ENCODE results near the gene ACTL10.
A peak's percentile ranks its signal among the peaks of the same experiment; 100 is the strongest.

Gene ACTL10

DNA sequence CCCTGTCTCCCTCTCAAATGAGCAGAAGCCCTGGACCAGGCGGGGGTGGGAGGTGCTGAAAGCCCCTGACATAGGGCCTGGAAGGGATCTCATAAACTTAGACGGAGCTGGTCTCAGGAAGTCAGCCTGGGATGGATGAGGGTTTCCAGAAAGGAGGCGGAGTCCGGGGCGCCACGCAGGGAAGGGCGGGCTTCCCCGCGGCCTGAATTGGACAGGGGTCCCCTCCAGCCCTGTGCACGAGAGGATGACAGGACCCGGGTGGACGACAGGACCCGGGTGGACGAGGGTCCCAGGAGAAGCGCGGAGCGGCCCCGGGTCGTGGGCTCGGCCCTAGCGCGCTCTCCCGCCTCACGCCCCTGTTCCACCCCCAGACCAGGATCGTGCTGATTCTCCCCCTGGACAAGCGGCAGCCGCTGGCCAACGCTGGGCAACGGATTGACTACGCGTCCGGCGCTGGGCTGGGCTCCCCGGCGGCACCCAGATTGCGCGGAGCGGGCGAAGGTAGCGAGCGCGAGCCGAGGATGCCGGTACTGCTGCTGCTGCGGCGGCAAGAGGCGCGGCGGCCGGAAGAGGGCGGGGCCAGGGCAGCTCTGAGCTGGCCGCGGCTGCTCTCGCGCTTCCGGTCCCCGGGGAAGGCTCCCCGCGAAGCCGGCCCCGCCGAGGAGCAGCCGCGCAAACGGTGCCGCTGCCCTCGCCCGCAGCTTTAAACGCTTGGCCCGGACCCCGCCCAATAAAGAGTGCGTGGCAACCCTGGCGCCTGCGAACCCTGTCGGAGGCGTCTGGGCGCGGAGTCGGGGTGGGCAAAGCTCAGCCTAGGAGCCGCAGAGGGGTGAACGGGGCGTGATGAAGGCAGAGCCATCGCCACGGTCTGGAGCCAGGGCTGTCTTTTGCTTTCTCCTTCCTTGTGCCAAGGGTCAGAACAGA lies 3.3 kb upstream of the ACTL10 start (continued):
- TF ChIP-seq, protein P1, sequence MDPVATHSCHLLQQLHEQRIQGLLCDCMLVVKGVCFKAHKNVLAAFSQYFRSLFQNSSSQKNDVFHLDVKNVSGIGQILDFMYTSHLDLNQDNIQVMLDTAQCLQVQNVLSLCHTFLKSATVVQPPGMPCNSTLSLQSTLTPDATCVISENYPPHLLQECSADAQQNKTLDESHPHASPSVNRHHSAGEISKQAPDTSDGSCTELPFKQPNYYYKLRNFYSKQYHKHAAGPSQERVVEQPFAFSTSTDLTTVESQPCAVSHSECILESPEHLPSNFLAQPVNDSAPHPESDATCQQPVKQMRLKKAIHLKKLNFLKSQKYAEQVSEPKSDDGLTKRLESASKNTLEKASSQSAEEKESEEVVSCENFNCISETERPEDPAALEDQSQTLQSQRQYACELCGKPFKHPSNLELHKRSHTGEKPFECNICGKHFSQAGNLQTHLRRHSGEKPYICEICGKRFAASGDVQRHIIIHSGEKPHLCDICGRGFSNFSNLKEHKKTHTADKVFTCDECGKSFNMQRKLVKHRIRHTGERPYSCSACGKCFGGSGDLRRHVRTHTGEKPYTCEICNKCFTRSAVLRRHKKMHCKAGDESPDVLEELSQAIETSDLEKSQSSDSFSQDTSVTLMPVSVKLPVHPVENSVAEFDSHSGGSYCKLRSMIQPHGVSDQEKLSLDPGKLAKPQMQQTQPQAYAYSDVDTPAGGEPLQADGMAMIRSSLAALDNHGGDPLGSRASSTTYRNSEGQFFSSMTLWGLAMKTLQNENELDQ (tag by site-specific recombination; IDR thresholded peaks at IDR 0.05; ENCODE audit: low read depth): no peak
- no peak for TF ChIP-seq ZNF521 (tag by site-specific recombination; IDR thresholded peaks at IDR 0.05)
- TF ChIP-seq ZNF600 (tag by site-specific recombination; IDR thresholded peaks at IDR 0.05): peak; percentile 68
- no peak for TF ChIP-seq ZNF658 (tag by site-specific recombination; IDR thresholded peaks at IDR 0.05)
- TF ChIP-seq ZNF121 (tag by site-specific recombination; IDR thresholded peaks at IDR 0.05): no peak
- TF ChIP-seq, protein P2, sequence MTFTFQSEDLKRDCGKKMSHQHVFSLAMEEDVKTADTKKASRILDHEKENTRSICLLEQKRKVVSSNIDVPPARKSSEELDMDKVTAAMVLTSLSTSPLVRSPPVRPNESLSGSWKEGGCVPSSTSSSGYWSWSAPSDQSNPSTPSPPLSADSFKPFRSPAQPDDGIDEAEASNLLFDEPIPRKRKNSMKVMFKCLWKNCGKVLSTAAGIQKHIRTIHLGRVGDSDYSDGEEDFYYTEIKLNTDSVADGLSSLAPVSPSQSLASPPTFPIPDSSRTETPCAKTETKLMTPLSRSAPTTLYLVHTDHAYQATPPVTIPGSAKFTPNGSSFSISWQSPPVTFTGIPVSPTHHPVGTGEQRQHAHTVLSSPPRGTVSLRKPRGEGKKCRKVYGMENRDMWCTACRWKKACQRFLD (tag by site-specific recombination; IDR thresholded peaks at IDR 0.05): no peak
- TF ChIP-seq, protein P3, sequence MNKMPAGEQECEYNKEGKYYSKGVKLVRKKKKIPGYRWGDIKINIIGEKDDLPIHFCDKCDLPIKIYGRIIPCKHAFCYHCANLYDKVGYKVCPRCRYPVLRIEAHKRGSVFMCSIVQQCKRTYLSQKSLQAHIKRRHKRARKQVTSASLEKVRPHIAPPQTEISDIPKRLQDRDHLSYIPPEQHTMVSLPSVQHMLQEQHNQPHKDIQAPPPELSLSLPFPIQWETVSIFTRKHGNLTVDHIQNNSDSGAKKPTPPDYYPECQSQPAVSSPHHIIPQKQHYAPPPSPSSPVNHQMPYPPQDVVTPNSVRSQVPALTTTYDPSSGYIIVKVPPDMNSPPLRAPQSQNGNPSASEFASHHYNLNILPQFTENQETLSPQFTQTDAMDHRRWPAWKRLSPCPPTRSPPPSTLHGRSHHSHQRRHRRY (tag by site-specific recombination; IDR thresholded peaks at IDR 0.05): no peak
- TF ChIP-seq, protein P4, sequence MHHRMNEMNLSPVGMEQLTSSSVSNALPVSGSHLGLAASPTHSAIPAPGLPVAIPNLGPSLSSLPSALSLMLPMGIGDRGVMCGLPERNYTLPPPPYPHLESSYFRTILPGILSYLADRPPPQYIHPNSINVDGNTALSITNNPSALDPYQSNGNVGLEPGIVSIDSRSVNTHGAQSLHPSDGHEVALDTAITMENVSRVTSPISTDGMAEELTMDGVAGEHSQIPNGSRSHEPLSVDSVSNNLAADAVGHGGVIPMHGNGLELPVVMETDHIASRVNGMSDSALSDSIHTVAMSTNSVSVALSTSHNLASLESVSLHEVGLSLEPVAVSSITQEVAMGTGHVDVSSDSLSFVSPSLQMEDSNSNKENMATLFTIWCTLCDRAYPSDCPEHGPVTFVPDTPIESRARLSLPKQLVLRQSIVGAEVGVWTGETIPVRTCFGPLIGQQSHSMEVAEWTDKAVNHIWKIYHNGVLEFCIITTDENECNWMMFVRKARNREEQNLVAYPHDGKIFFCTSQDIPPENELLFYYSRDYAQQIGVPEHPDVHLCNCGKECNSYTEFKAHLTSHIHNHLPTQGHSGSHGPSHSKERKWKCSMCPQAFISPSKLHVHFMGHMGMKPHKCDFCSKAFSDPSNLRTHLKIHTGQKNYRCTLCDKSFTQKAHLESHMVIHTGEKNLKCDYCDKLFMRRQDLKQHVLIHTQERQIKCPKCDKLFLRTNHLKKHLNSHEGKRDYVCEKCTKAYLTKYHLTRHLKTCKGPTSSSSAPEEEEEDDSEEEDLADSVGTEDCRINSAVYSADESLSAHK (tag by site-specific recombination; IDR thresholded peaks at IDR 0.05): no peak
- no peak for TF ChIP-seq ZNF266 (tag by site-specific recombination; IDR thresholded peaks at IDR 0.05; ENCODE audit: low read depth)
- TF ChIP-seq ZNF133 (tag by site-specific recombination; IDR thresholded peaks at IDR 0.05): no peak
- TF ChIP-seq, protein P5, sequence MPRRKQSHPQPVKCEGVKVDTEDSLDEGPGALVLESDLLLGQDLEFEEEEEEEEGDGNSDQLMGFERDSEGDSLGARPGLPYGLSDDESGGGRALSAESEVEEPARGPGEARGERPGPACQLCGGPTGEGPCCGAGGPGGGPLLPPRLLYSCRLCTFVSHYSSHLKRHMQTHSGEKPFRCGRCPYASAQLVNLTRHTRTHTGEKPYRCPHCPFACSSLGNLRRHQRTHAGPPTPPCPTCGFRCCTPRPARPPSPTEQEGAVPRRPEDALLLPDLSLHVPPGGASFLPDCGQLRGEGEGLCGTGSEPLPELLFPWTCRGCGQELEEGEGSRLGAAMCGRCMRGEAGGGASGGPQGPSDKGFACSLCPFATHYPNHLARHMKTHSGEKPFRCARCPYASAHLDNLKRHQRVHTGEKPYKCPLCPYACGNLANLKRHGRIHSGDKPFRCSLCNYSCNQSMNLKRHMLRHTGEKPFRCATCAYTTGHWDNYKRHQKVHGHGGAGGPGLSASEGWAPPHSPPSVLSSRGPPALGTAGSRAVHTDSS (tag by site-specific recombination; IDR thresholded peaks at IDR 0.05): no peak
- TF ChIP-seq HOXD13 (CRISPR knock-in tag; IDR thresholded peaks at IDR 0.05; ENCODE audit: borderline replicate concordance): no peak
- no peak for TF ChIP-seq ZFP41 (tag by site-specific recombination; IDR thresholded peaks at IDR 0.05; ENCODE audit: borderline replicate concordance)
- TF ChIP-seq, protein P6, sequence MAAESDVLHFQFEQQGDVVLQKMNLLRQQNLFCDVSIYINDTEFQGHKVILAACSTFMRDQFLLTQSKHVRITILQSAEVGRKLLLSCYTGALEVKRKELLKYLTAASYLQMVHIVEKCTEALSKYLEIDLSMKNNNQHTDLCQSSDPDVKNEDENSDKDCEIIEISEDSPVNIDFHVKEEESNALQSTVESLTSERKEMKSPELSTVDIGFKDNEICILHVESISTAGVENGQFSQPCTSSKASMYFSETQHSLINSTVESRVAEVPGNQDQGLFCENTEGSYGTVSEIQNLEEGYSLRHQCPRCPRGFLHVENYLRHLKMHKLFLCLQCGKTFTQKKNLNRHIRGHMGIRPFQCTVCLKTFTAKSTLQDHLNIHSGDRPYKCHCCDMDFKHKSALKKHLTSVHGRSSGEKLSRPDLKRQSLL (tag by site-specific recombination; IDR thresholded peaks at IDR 0.05): no peak
- no peak for TF ChIP-seq ZNF174 (tag by site-specific recombination; IDR thresholded peaks at IDR 0.05)
- TF ChIP-seq, protein P7, sequence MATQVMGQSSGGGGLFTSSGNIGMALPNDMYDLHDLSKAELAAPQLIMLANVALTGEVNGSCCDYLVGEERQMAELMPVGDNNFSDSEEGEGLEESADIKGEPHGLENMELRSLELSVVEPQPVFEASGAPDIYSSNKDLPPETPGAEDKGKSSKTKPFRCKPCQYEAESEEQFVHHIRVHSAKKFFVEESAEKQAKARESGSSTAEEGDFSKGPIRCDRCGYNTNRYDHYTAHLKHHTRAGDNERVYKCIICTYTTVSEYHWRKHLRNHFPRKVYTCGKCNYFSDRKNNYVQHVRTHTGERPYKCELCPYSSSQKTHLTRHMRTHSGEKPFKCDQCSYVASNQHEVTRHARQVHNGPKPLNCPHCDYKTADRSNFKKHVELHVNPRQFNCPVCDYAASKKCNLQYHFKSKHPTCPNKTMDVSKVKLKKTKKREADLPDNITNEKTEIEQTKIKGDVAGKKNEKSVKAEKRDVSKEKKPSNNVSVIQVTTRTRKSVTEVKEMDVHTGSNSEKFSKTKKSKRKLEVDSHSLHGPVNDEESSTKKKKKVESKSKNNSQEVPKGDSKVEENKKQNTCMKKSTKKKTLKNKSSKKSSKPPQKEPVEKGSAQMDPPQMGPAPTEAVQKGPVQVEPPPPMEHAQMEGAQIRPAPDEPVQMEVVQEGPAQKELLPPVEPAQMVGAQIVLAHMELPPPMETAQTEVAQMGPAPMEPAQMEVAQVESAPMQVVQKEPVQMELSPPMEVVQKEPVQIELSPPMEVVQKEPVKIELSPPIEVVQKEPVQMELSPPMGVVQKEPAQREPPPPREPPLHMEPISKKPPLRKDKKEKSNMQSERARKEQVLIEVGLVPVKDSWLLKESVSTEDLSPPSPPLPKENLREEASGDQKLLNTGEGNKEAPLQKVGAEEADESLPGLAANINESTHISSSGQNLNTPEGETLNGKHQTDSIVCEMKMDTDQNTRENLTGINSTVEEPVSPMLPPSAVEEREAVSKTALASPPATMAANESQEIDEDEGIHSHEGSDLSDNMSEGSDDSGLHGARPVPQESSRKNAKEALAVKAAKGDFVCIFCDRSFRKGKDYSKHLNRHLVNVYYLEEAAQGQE (tag by site-specific recombination; IDR thresholded peaks at IDR 0.05): no peak
- TF ChIP-seq ZNF623 (tag by site-specific recombination; IDR thresholded peaks at IDR 0.05): no peak
- no peak for TF ChIP-seq ZBTB21 (tag by site-specific recombination; IDR thresholded peaks at IDR 0.05)
- TF ChIP-seq, protein P8, sequence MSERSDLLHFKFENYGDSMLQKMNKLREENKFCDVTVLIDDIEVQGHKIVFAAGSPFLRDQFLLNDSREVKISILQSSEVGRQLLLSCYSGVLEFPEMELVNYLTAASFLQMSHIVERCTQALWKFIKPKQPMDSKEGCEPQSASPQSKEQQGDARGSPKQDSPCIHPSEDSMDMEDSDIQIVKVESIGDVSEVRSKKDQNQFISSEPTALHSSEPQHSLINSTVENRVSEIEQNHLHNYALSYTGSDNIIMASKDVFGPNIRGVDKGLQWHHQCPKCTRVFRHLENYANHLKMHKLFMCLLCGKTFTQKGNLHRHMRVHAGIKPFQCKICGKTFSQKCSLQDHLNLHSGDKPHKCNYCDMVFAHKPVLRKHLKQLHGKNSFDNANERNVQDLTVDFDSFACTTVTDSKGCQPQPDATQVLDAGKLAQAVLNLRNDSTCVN (tag by site-specific recombination; optimal IDR thresholded peaks at IDR 0.05): peak; percentile 88
- TF ChIP-seq ZNF248 (tag by site-specific recombination; IDR thresholded peaks at IDR 0.05): no peak
- TF ChIP-seq SP7 (tag by site-specific recombination; IDR thresholded peaks at IDR 0.05): peak; percentile 34
- no peak for TF ChIP-seq ZNF274 (IDR thresholded peaks at IDR 0.05; ENCODE audit: low read length)
- TF ChIP-seq ZNF274 (tag by site-specific recombination; IDR thresholded peaks at IDR 0.05; ENCODE audit: borderline replicate concordance): no peak
- TF ChIP-seq YY2 (tag by site-specific recombination; IDR thresholded peaks at IDR 0.05): no peak
